T-cell (primary cell): ENCODE results near the gene PDHX. TPM values are rescaled to one million over a fixed set of nuclear protein-coding genes. Genes with fewer than 3 reads are reported as not detected.
A peak's percentile ranks its signal among the peaks of the same experiment; 100 is the strongest.

Experiments
- ATAC-seq, 4 experiments: fragments of 200-7000 bp in 3 of 4; fragments of 150-1000 bp in 1 of 4; cut with Tn5 transposase; replicated peaks in 1 of 4; 1 replicate in 3 of 4; 2 replicates in 1 of 4; pipeline ENCODE4 v1.10.0; 2021; ENCODE audit warnings: moderate library complexity in 3 of 4, mild to moderate bottlenecking in 2 of 4, moderate number of reproducible peaks in 1 of 4
- CTCF ChIA-PET, 2 donors: fragments of 300-600 bp; sonication (Branson Sonifier 250); formaldehyde crosslinking; loops; one replicate each; lab custom pipeline; 2022; ENCODE audit warnings: antibody characterized with exemption in 2 of 2; lab: Charles Lee
- POLR2A ChIA-PET, 2 donors: fragments of 300-600 bp; sonication (Branson Sonifier 250); formaldehyde crosslinking; loops; one replicate each; lab custom pipeline; 2022; ENCODE audit warnings: antibody characterized with exemption in 2 of 2; lab: Charles Lee
- DNase-seq, 35 experiments: peaks; one replicate each; pipeline versions ENCODE4 v3.0.0 to v3.0.0-alpha.2; 2013 to 2023
- H3K27ac ChIP-seq: one replicate; pipeline ENCODE4 v1.5.1; 2013; ENCODE audit warnings: low read length
- H3K27me3 ChIP-seq, 2 experiments: replicated peaks in 1 of 2; 1 replicate in 1 of 2; 2 replicates in 1 of 2; pipeline versions ENCODE4 v1.6.1 to v1.7.0; 2013; ENCODE audit warnings: low read length in 1 of 2, mixed read lengths in 1 of 2; ENCODE audit not compliant: control insufficient read depth in 2 of 2, insufficient read depth in 2 of 2; ENCODE audit errors: extremely low read depth in 1 of 2
- H3K36me3 ChIP-seq, 2 donors: 1 replicate in 1 of 2; 2 replicates in 1 of 2; pipeline versions ENCODE4 v1.6.1 to v1.7.0; 2013; ENCODE audit warnings: low read length in 1 of 2; ENCODE audit not compliant: control insufficient read depth in 2 of 2, insufficient read depth in 1 of 2; ENCODE audit errors: extremely low read depth in 1 of 2
- H3K4me1 ChIP-seq, 2 experiments: 1 replicate in 1 of 2; 2 replicates in 1 of 2; pipeline versions ENCODE4 v1.6.1 to v1.7.0; 2013; ENCODE audit warnings: low read length in 2 of 2, mixed read lengths in 1 of 2; ENCODE audit not compliant: insufficient read depth in 2 of 2, control insufficient read depth in 1 of 2; ENCODE audit errors: extremely low read depth in 1 of 2
- H3K4me3 ChIP-seq, 2 donors: 1 replicate in 1 of 2; 2 replicates in 1 of 2; pipeline versions ENCODE4 v1.5.1 to v1.7.0; 2013; ENCODE audit warnings: mild to moderate bottlenecking in 2 of 2, low read length in 1 of 2, moderate library complexity in 1 of 2; ENCODE audit not compliant: control insufficient read depth in 1 of 2; ENCODE audit errors: extremely low read depth in 1 of 2
- H3K9me3 ChIP-seq: 2 replicates; pipeline ENCODE4 v1.7.0; 2013
- H3K27ac Mint-ChIP-seq, 2 donors: one replicate each; pipeline ENCODE4 v1.8.0; 2020 to 2021; ENCODE audit warnings: mild to moderate bottlenecking in 2 of 2, mixed read lengths in 2 of 2
- H3K27me3 Mint-ChIP-seq, 2 donors: one replicate each; pipeline ENCODE4 v1.8.0; 2021 to 2022; ENCODE audit warnings: mixed read lengths in 2 of 2
- H3K36me3 Mint-ChIP-seq: one replicate; pipeline ENCODE4 v1.8.0; 2021; ENCODE audit warnings: mixed read lengths
- H3K4me1 Mint-ChIP-seq, 3 donors: one replicate each; pipeline ENCODE4 v1.8.0; 2020 to 2022; ENCODE audit warnings: mixed read lengths in 3 of 3, mild to moderate bottlenecking in 1 of 3
- H3K4me3 Mint-ChIP-seq, 3 donors: one replicate each; pipeline ENCODE4 v1.8.0; 2020 to 2022; ENCODE audit warnings: mild to moderate bottlenecking in 3 of 3, mixed read lengths in 3 of 3, moderate library complexity in 3 of 3
- H3K9me3 Mint-ChIP-seq, 3 donors: one replicate each; pipeline ENCODE4 v1.8.0; 2020 to 2022; ENCODE audit warnings: mixed read lengths in 3 of 3
- WGBS: methylation state at CpG from one replicate; pipeline ENCODE4 v1.1.5; 2013; ENCODE audit warnings: missing lambda C conversion rate; ENCODE audit not compliant: insufficient coverage; 5-methylcytosine and 5-hydroxymethylcytosine counted together
- total RNA-seq, 35 experiments: library from RNA in 6 of 35; stranded (reverse) in 6 of 35; fragments of 120-200 nt in 1 of 35; gene quantifications; one replicate each; pipeline versions ENCODE4 v1.2.1 to v1.2.4 and lab custom pipeline; 2013 to 2026

Gene PDHX
- total RNA-seq: 10 to 100 TPM; 21.7 to 36.4 (median 26.1) TPM
- total RNA-seq (2013): 21.4 TPM
- 19.1 to 40.9 (median 28.5) reads per million in 29 experiments for total RNA-seq (lab: John Stamatoyannopoulos, UW)

- H3K36me3 ChIP-seq: no peaks in the 10 kb centered on the region
- H3K4me1 Mint-ChIP-seq: peaks cover 51 to 74% (median 51%) of the 10 kb centered on the region in 3 donors
- POLR2A ChIA-PET: interaction anchor here (0.5 to 0.7 kb wide), 7 partner anchors 9 to 865 kb away, joined by 3 to 4 read pairs (median 3); no protein-coding TSS in a partner anchor
- H3K27ac ChIP-seq: peak within 1 kb of the TSS; percentile 91
- no peaks in the 10 kb centered on the region for H3K27me3 Mint-ChIP-seq
- H3K27me3 ChIP-seq: no peaks in the 10 kb centered on the region
- peaks cover 14% of the 10 kb centered on the region for H3K36me3 Mint-ChIP-seq
- peak within 1 kb of the TSS; percentile 78 to 95 for H3K4me3 ChIP-seq
- H3K27ac Mint-ChIP-seq: peak within 1 kb of the TSS; percentile 93 to 97
- CTCF ChIA-PET: interaction anchor here (0.6 to 1.5 kb wide), 6 partner anchors 9 to 477 kb away, joined by 3 to 6 read pairs (median 4); no protein-coding TSS in a partner anchor
- no peaks in the 10 kb centered on the region for H3K9me3 ChIP-seq
- ATAC-seq (peak; percentile 83 to 91 (median 88)), DNase-seq (peak; percentile 81 to 97 (median 93))
- H3K9me3 Mint-ChIP-seq: no peaks in the 10 kb centered on the region
- peaks cover 8 to 25% of the 10 kb centered on the region in 2 experiments for H3K4me1 ChIP-seq
- WGBS: under 1% methylated on average over 75 of the region's 79 CpGs
- H3K4me3 Mint-ChIP-seq: peak within 1 kb of the TSS; percentile 94 to 97 (median 96)
Observed at GRCh38 chr11:34916015-34916842, at the start of gene PDHX, which contains the start of gene APIP. Gene PDHX (plus strand): TSS chr11:34916618. CDS start chr11:34916656, 38 bp downstream. Gene APIP (minus strand): TSS chr11:34916379. CDS start chr11:34916284, 95 bp downstream.

GRCh38 chr11:34869425-34869824 is 47.0 kb upstream of the PDHX start:
- POLR2A ChIA-PET: no interaction called here
- no peaks in the 10 kb centered on the region for H3K9me3 Mint-ChIP-seq
- no peak for DNase-seq
- ATAC-seq: no peak
- H3K4me1 ChIP-seq: no peaks in the 10 kb centered on the region
- H3K9me3 ChIP-seq: no peaks in the 10 kb centered on the region
- 96% methylated on average over 3 of the region's 3 CpGs for WGBS
- H3K27me3 Mint-ChIP-seq: no peaks in the 10 kb centered on the region
- CTCF ChIA-PET: no interaction called here
- no peak overlapping the region for H3K4me3 Mint-ChIP-seq
- no peaks in the 10 kb centered on the region for H3K4me1 Mint-ChIP-seq
- peaks cover 5% of the 10 kb centered on the region for H3K36me3 Mint-ChIP-seq
- H3K36me3 ChIP-seq: no peaks in the 10 kb centered on the region
- H3K4me3 ChIP-seq: no peak overlapping the region
- H3K27ac Mint-ChIP-seq: no peak overlapping the region
- no peaks in the 10 kb centered on the region for H3K27me3 ChIP-seq
- no peak overlapping the region for H3K27ac ChIP-seq

- CTCF ChIA-PET: no interaction called here
- H3K27me3 Mint-ChIP-seq: no peaks in the 10 kb centered on the region
Observed at GRCh38 chr11:34870548-34871196, 45.7 kb upstream of the PDHX start.

GRCh38 chr11:34874202-34874601 is 42.2 kb upstream of the PDHX start:
- Histone ChIP-seq H3K9me3 (no peaks in the 10 kb centered on the region), H3K27ac (no peak overlapping the region), H3K4me3 (no peak overlapping the region), H3K4me1 (no peaks in the 10 kb centered on the region), H3K27me3 (no peaks in the 10 kb centered on the region), H3K36me3 (no peaks in the 10 kb centered on the region)
- Mint-ChIP-seq H3K27ac (no peak overlapping the region), H3K4me3 (no peak overlapping the region), H3K9me3 (no peaks in the 10 kb centered on the region), H3K4me1 (no peaks in the 10 kb centered on the region), H3K36me3 (peaks cover 18% of the 10 kb centered on the region), H3K27me3 (no peaks in the 10 kb centered on the region)
- CTCF ChIA-PET: no interaction called here
- no peak for ATAC-seq
- POLR2A ChIA-PET: no interaction called here
- WGBS: 100% methylated on average over 3 of the region's 4 CpGs
- no peak for DNase-seq

More at GRCh38 chr11:34870548-34871196, 45.7 kb upstream of the PDHX start:
- no peak overlapping the region for H3K4me3 ChIP-seq
- no peaks in the 10 kb centered on the region for H3K27me3 ChIP-seq
- POLR2A ChIA-PET: no interaction called here
- no peaks in the 10 kb centered on the region for H3K4me1 ChIP-seq
- no peak for ATAC-seq
- Mint-ChIP-seq H3K36me3 (peaks cover 12% of the 10 kb centered on the region), H3K27ac (no peak overlapping the region), H3K4me3 (no peak overlapping the region), H3K9me3 (no peaks in the 10 kb centered on the region), H3K4me1 (no peaks in the 10 kb centered on the region)
- H3K9me3 ChIP-seq: no peaks in the 10 kb centered on the region
- WGBS: 85% methylated on average over 4 of the region's 5 CpGs
- H3K27ac ChIP-seq: no peak overlapping the region
- no peaks in the 10 kb centered on the region for H3K36me3 ChIP-seq
- DNase-seq: no peak

GRCh38 chr11:34877375-34877975 is 38.9 kb upstream of the PDHX start:
- DNase-seq: no peak
- ATAC-seq: no peak
- no peak overlapping the region for H3K4me3 ChIP-seq
- WGBS: 86% methylated on average over 1 of the region's 3 CpGs
- peaks cover 27% of the 10 kb centered on the region for H3K36me3 Mint-ChIP-seq
- H3K27ac Mint-ChIP-seq: no peak overlapping the region
- no peak overlapping the region for H3K27ac ChIP-seq
- peaks cover 0 to 4% of the 10 kb centered on the region in 2 donors for H3K36me3 ChIP-seq
- ChIA-PET CTCF (no interaction called here), POLR2A (interaction anchor here in 1 of 2 donors (0.6 kb wide), 1 partner anchor 227 kb away, joined by 3 read pairs; no protein-coding TSS in a partner anchor)
- no peaks in the 10 kb centered on the region for H3K9me3 ChIP-seq
- no peaks in the 10 kb centered on the region for H3K27me3 ChIP-seq
- H3K9me3 Mint-ChIP-seq: no peaks in the 10 kb centered on the region
- H3K4me1 ChIP-seq: no peaks in the 10 kb centered on the region
- no peak overlapping the region for H3K4me3 Mint-ChIP-seq
- H3K27me3 Mint-ChIP-seq: no peaks in the 10 kb centered on the region
- H3K4me1 Mint-ChIP-seq: no peaks in the 10 kb centered on the region

- Histone ChIP-seq H3K9me3 (no peaks in the 10 kb centered on the region), H3K27me3 (no peaks in the 10 kb centered on the region), H3K4me1 (no peaks in the 10 kb centered on the region), H3K36me3 (peaks cover 0 to 8% of the 10 kb centered on the region in 2 donors), H3K4me3 (no peak overlapping the region), H3K27ac (no peak overlapping the region)
- ChIA-PET CTCF (no interaction called here), POLR2A (no interaction called here)
- Mint-ChIP-seq H3K27ac (no peak overlapping the region), H3K27me3 (no peaks in the 10 kb centered on the region), H3K4me1 (no peaks in the 10 kb centered on the region), H3K36me3 (peaks cover 25% of the 10 kb centered on the region), H3K4me3 (no peak overlapping the region), H3K9me3 (no peaks in the 10 kb centered on the region)
- ATAC-seq (no peak), DNase-seq (no peak)
- whole genome bisulfite sequencing: no CpG with 5 or more reads among the region's 3 CpGs
Observed at GRCh38 chr11:34881900-34882299, 34.5 kb upstream of the PDHX start.
